Inflammatory macrophage treated with lipopolysaccharide for 1 hour (primary cell): Measurements from ENCODE around the gene CMTM1.
"Not testable (repeated sequence)": the region's sequence is repeated elsewhere in the genome, so short reads cannot be mapped to it uniquely, and the experiment has no call there.

Source experiments
- DNase-seq, 2 donors: peaks; one replicate each; pipeline ENCODE4 v3.0.0-alpha.2; 2020 to 2022

The CMTM1 gene

GRCh38 chr16:66563574-66564334 lies 2.5 kb upstream of the CMTM1 start:
- DNase-seq = no peak

GRCh38 chr16:66567270-66567669 lies 1.0 kb downstream of the CMTM1 start:
- not testable (repeated sequence) for DNase-seq

GRCh38 chr16:66568355-66568754 lies 2.1 kb downstream of the CMTM1 start:
- DNase-seq = no peak

DNA sequence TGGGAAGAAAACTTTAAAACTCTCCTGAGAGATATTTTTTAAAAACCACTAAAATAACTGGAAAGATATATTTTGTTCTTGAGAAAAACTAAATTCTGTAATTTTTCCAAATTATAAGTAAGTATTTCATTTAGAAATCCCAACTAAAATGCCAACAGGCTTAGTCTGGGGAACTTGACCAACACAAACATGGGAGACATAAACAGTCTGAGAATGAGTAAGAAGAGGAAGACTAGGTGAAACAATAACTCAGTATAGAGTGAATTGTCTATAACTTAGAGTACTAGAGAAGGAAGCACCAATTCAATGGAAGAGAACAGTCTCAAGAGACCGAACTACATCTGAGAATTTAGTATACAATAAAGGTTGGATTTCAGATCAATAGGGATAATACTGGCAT lies 2.9 kb downstream of the CMTM1 start:
- DNase-seq = no peak

GRCh38 chr16:66569827-66570405 lies 3.7 kb downstream of the CMTM1 start:
- peak; percentile 58 to 73 for DNase-seq

DNA sequence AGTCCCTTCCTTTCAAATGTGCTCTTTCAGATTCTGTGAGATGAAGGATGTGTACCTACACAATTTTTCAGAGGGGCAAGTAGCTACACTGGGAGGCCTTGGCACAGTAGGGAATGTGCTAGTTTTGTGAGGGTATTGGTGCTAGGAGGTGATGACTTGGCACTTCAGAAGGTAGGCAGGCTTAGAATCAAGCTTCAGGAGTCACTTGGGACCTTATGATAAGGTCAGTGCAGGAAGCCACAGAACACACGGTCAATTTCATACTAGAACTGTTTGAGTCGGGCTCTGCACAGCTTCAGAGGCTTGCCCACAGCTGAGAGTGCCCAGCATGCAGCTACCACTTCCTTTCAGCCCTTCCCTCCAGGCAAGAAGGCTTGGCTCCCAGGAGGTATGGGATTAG lies 6.1 kb downstream of the CMTM1 start:
- no peak for DNase-seq

- DNase-seq = peak in 1 of 2 donors; percentile 34
Observed at GRCh38 chr16:66574081-66574480, 7.8 kb downstream of the CMTM1 start.

DNA sequence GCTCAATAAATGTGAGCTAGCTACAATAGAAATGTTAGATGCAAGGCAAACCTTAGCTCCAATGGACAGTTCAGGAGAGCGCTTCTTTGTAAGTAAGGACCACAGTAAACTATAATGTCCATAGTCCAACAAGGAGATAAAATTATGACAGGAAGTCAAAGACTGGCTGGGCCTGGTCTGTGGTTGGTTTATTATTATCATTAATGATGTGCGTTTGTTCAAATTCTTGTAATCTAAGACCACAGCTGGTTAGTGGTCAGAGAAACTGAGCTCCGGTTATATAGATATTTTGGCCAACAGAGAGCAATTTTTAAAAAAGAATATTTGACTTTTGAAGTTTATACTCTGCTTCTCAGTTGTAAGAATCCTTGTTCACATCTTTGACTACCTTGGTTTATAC lies 8.3 kb downstream of the CMTM1 start:
- no peak for DNase-seq

DNA sequence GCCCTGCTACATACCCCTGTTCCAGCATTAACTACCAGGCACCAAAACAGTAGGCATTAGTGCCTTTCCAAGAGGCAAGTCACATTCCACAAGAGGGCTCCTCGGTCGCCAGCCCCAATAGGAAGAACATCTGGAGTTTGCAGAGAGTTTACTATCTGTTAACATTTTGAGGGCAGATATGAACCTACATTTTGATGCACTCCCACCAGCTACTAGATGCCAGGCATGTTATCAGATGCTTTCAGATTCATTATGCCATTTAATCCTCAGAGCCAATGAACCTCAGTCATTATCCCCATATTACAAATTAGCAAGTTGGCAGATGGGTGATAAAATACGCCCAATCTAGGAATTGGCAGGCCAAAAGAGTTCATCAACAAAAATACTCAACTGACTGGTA lies 8.8 kb downstream of the CMTM1 start:
- no peak for DNase-seq

GRCh38 chr16:66576296-66576695 lies 10.1 kb downstream of the CMTM1 start:
- DNase-seq = no peak

DNA sequence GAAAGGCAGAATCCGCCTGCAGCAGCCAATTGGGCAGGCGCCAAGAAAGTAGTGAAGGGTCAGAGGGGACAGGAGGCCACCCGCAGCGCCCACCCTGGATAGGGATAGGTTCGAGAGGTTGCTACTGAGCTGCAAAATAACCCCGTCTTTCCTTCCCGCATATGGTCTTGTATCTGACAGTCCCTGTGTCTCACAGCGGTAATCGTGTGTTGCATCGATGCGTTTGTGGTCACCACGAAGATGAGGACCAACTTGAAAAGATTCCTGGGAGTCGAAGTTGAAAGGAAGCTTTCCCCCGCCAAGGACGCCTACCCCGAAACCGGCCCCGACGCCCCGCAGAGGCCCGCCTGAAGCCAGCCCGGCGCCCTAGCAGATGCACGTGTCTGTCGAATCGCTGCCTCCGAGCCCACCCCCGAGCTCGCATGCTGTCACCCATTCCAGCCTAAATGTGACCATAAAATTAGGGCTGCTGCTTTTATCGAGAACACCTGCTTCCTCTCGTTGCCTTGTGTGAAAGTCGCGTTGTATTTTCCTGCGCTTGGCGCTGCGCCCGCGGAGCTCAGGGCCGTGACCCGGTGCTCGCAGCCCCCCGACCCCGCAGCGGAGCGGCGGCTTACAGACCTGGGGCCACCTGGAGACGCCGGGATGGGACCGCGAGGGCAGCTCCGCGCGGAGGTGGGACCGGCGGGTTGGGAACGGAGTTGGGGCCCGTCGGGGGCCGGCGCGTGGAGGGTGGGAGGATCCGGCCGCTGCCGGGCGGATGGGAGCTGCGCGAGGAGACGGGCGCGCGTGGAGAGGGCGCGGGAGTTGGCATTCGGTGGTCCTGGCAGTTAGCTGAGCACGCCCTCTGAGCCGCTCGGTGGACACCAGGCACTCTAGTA lies 12.7 kb downstream of the CMTM1 start, which contains the start of gene CMTM2:
Gene CMTM2, plus strand, starts transcription at position 813 of the 881 bp plus-strand sequence. CDS start 145 bp downstream, outside the sequence.
- DNase-seq = no peak

DNA sequence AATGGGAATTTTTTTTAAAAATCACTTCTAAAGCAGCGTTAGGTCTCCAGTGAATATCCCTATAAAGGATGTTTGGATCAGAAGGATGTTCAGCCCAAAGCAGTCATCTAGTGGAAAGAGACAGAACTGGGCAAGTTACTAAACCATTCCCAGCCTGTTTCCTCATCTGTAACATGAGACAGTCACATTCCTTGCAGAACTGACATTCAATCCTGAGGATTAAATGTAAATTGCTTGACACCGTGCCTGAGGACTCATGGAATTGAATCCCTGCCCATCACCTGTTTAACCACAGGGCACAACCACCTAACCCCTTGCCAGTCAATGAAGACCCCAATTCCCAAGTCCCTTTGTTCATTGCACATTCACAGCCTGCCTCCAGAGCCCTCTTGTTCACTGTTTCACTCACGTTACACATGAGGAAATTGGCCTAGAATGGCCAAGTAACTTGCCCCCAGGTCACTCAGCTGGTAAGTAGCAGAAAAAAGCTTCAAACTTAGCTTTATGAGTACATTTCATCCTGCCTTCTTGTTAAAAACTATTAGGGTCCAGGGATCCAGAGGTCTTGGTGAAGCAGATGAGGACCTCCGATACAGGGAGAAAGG lies 14.5 kb downstream of the CMTM1 start:
- no peak for DNase-seq

DNA sequence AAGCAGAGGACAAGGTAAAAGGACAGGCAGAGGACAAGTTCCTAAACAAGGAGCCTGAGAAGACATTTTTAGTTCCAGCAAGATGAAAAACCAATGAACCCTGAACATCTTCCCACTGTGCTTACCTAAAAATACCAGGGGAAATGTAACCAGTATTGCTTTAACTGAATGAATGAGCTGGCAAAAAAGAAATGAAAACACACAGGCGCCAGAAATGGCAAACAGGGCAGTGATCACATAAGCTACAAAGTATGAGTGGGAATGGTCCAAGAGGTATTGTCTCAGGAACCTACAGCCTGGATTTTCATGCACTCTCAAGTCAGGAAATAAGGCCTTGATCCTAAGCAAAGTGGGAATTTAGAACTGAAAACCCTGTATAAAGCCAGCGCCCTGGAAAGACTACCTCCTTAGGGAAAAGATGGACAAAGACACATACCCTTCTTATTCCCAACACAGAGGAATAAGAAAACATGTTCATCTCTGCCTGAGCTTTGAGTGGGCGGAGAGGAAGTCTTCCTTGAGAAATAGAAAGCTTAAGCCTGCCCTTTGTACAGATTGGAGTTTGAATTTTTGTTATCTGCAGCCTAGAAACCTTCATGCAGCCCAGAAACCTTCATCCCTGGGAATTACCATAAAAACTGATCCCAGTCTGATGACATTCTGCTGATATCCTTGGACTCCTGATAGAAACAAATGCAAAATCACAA lies 15.2 kb downstream of the CMTM1 start:
- DNase-seq = peak; percentile 75

- no peak for DNase-seq
Observed at GRCh38 chr16:66585481-66586239, 19.4 kb downstream of the CMTM1 start.

DNA sequence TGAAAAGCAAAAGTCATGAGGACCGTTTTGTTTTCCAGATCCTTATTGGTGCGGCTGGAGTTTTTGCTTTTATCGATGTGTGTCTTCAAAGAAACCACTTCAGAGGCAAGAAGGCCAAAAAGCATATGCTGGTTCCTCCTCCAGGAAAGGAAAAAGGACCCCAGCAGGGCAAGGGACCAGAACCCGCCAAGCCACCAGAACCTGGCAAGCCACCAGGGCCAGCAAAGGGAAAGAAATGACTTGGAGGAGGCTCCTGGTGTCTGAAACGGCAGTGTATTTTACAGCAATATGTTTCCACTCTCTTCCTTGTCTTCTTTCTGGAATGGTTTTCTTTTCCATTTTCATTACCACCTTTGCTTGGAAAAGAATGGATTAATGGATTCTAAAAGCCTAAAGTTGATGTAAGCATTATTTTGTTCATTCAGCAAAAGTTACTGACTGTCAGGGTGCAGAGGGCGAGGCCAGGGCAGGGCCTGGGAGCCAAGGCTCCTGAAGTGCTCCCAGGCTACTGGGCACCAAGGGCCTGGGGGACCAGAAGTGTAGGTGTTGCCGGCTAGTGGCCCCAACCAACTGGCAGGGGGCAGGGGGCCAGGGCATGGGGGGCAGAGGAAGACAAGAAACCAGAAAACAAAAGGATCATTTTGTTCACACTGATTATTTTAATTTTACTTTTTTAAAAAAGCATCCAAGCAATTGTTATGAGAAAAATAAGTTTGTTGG lies 21.8 kb downstream of the CMTM1 start:
- no peak for DNase-seq

GRCh38 chr16:66588981-66589713 lies 22.9 kb downstream of the CMTM1 start:
- peak; percentile 53 to 65 for DNase-seq

DNA sequence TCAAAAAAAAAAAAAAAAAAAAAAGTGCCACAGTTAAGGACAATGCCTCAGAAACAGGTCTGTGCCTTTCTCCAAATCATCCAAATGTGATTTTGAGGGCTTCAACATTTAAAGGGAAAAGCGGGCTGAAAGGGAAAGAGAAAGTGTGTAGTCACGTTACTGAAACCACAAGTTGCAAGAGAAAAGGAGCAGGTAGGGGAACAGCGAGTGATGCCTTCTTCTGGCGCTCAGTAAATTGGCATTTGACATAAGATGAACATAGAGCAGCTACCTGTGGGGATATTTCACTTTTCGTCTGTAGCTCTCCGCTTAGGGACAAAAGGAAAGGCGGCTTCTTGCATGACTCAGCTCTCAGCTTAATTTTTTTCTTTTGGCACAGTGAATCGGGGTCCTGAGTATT lies 24.1 kb downstream of the CMTM1 start:
- DNase-seq = peak in 1 of 2 donors; percentile 30

GRCh38 chr16:66591018-66591417 lies 24.8 kb downstream of the CMTM1 start:
- DNase-seq = no peak

DNA sequence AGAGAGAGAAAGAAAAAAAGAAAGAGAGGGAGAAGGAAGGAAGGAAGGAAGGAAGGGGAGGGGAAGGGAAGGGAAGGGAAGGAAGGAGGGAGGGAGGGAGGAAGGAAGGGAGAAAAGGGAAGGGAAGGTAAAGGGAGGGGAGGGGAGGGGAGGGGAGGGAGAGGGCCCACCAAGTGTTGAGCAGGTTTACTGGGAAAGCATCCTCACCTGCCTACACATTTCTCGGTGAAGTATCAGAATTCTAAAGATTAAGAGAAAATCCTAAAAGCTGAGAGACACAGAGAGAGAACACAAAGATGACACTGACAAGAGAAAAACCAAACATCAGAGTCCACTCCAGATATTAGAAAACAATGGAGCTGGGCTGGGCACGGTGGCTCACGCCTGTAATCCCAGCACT lies 26.0 kb downstream of the CMTM1 start:
- no peak for DNase-seq

DNA sequence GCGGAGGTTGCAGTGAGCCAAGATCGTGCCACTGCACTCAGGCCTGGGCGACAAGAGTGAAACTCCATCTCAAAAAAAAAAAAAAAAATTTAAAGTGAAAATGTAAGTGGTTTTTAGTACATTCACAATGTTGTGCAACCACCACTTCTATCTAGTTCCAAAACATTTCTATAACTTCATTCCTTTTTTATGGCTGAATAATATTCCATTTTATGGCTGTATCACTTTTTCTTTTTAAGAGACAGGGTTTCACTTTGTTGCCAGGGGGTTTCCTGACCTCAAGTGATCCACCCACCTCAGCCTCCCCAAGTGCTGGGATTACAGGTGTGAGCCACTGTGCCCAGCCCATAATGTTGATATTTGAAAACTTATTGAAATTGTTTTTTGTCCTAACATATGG lies 26.6 kb downstream of the CMTM1 start:
- DNase-seq = no peak
